ENCODE results near the gene PAAF1. TPM values are rescaled to one million over a fixed set of nuclear protein-coding genes. Genes with fewer than 3 reads are reported as not detected.

PAAF1 gene
- total and polyA plus RNA-seq, 2 experiments from 2014 or later, result 13.6 to 18.1 TPM

DNA sequence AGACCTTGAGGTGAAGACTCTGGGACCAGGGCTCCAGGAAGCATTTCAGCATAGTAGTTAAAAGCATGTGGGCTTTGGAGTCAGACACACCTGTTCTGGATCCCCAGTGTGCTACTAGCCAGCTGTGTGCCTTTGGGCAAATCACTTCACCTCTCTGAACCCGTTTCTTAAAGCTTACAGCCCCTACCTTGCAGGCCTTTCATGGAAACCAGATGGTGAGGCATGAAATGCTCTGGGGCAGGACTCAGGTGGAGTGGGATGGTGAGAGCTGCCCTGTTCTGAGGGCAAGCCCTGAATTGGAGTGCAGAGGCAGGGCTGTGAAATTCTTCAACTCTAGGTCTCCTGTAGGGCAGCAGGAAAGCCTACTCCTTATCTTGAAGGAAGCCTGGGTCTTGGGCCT lies 95.4 kb downstream of the PAAF1 start (continued):
- no peak for TF ChIP-seq EZH2phosphoT487 (IDR thresholded peaks at IDR 0.05; ENCODE audit: unreplicated experiment)

DNA sequence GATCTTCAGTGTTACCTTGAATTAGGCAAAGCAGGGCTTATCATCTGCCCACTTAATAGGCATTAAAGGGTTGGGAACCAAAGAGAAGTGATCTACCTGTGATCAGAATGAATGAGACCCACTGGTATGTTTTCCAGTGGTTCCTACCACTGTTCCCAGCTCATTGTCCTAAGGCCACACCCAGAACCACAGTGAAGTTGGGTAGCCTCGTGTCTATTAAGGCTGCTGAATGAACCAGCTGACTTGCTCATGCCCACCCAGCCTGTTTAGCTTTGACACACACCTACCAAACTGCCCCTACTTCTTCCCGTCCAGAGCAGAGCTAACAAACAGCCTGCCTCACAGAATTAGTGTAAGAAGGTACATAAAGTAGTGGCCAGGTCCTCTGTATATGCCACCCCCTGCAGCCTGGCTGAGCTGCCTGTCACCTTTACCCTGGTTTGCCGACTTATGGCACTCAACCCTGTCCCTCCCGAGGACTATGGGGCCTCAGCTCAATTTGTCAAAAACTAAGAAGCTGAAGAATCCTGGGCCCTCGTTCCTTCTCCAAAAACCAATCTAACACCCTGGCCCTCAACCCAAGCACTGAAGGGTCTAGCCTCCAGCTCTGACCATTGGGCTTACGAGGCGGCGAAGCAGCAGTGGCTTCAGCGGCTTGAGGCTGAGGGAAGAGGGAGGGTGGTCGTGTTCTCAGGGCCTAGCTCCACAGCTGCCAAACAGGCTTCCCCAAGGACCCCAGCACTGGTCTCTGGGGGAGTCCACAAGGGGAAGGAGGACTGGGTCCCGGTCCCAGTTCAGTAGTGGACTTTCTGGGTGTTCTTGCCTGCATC lies 96.0 kb downstream of the PAAF1 start:
- no peak for ATAC-seq
- H4K20me1 ChIP-seq (replicated peaks; ENCODE audit: insufficient read depth), result peaks cover 2% of the 10 kb centered on the region; the same call in 1 of the 2 replicates

DNA sequence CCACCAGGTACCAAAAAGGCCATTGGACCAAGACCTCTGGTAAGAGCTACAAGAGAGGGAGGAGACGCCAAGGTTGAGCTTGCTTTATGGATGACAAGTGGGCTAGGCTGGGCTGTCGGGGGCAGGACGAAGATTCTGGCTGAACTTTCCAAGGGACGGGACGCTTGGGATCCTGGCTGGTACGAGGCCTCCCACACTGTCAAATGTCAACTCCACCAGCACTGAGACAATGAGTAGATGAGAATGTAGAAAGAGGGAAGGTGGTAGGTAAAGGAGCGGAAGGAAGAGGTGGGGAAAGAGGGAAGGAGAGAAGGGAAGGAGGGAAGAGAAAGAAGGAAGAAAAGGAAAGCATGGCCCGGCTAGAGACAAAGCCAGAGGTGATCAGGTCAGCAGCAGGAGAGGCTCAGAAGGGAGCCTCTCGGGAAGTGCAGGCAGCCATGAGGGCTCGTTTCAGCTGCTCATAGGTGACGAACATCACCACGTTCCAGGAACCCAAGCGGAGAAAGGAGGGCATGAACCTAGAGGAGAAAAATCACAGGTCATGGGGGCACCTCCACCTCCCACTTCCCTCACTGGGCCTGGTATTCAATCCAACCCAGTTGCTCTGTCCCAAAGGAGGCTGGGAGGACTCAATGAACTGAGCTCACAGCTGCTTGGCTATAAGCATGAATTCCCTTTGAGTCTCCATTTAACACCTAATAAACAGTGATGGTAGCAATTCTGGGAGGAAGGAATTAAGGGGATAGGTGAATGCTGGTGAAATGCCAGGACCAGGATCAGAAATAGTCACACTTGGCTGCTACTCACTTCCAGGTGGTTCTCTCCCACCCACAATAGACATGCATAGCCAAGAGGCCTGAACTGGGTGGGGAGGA lies 98.0 kb downstream of the PAAF1 start:
- no peak overlapping the region for H3K4me2 ChIP-seq
- no peaks in the 10 kb centered on the region for H3K27me3 ChIP-seq (ENCODE audit: insufficient read depth)
- Mint-ChIP-seq H3K9me3 (no peaks in the 10 kb centered on the region), H3K4me3 (no peak overlapping the region), H3K4me1 (peaks cover 4% of the 10 kb centered on the region), H3K36me3 (ENCODE audit: low read depth) (peaks cover 58% of the 10 kb centered on the region), H3K27ac (no peak overlapping the region; the same call in 1 of the 2 replicates), H3K27me3 (ENCODE audit: insufficient read depth, low read depth, poor library complexity) (peaks cover 11% of the 10 kb centered on the region)
- no peak overlapping the region for H2AFZ ChIP-seq
- peaks cover 32% of the 10 kb centered on the region for H3K36me3 ChIP-seq (ENCODE audit: insufficient read depth)
- H3K79me2 ChIP-seq (replicated peaks; ENCODE audit: insufficient read depth), result no peaks in the 10 kb centered on the region
- 0 out of 2 replicates have a peak, but pooled peaks cover 5% of the 10 kb centered on the region for H3F3A ChIP-seq (replicated peaks; ENCODE audit: low read depth)
- H3K27ac ChIP-seq (ENCODE audit: low read depth), result no peak overlapping the region
- no peak overlapping the region for H3K4me3 ChIP-seq
- no peak for DNase-seq (ENCODE audit: low spot score)
- no peak for TF ChIP-seq NANOG (IDR thresholded peaks at IDR 0.05; ENCODE audit: borderline replicate concordance)
- no peak for TF ChIP-seq ZNF114 (CRISPR knock-in tag; IDR thresholded peaks at IDR 0.05)
- TF ChIP-seq POLR2AphosphoS5 (IDR thresholded peaks at IDR 0.05; ENCODE audit: low read depth), result no peak
- TF ChIP-seq CREB1 (CRISPR knock-in tag; IDR thresholded peaks at IDR 0.05; ENCODE audit: low read depth), result no peak
- TF ChIP-seq, protein P1, sequence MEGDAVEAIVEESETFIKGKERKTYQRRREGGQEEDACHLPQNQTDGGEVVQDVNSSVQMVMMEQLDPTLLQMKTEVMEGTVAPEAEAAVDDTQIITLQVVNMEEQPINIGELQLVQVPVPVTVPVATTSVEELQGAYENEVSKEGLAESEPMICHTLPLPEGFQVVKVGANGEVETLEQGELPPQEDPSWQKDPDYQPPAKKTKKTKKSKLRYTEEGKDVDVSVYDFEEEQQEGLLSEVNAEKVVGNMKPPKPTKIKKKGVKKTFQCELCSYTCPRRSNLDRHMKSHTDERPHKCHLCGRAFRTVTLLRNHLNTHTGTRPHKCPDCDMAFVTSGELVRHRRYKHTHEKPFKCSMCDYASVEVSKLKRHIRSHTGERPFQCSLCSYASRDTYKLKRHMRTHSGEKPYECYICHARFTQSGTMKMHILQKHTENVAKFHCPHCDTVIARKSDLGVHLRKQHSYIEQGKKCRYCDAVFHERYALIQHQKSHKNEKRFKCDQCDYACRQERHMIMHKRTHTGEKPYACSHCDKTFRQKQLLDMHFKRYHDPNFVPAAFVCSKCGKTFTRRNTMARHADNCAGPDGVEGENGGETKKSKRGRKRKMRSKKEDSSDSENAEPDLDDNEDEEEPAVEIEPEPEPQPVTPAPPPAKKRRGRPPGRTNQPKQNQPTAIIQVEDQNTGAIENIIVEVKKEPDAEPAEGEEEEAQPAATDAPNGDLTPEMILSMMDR (conservative IDR thresholded peaks at IDR 0.05; ENCODE audit: low read depth in 2 of 2), result no peak
- TF ChIP-seq EZH2 (IDR thresholded peaks at IDR 0.05; ENCODE audit: low read depth, unreplicated experiment), result no peak
- H4K20me1 ChIP-seq (replicated peaks; ENCODE audit: insufficient read depth), result peaks cover 13% of the 10 kb centered on the region
- H3K4me1 ChIP-seq (ENCODE audit: insufficient read depth), result peaks cover 5% of the 10 kb centered on the region
- H3K9me2 ChIP-seq (ENCODE audit: insufficient read depth), result no peaks in the 10 kb centered on the region
- ATAC-seq, result no peak

More for the DNA sequence above, 96.0 kb downstream of the PAAF1 start:
- Histone ChIP-seq H3K79me2 (replicated peaks; ENCODE audit: insufficient read depth) (no peaks in the 10 kb centered on the region), H3F3A (replicated peaks; ENCODE audit: low read depth) (0 out of 2 replicates have a peak, but pooled peaks cover 5% of the 10 kb centered on the region), H3K36me3 (ENCODE audit: insufficient read depth) (peaks cover 24% of the 10 kb centered on the region), H3K4me3 (no peak overlapping the region), H3K4me2 (no peak overlapping the region), H3K4me1 (ENCODE audit: insufficient read depth) (no peaks in the 10 kb centered on the region), H3K27ac (ENCODE audit: low read depth) (no peak overlapping the region), H3K27me3 (ENCODE audit: insufficient read depth) (no peaks in the 10 kb centered on the region), H3K9me2 (ENCODE audit: insufficient read depth) (no peaks in the 10 kb centered on the region), H2AFZ (no peak overlapping the region)
- peaks cover 40% of the 10 kb centered on the region for H3K36me3 Mint-ChIP-seq (ENCODE audit: low read depth)
- H3K9me3 Mint-ChIP-seq, result no peaks in the 10 kb centered on the region; the same call in 2 of the 3 replicates
- TF ChIP-seq POLR2AphosphoS5 (IDR thresholded peaks at IDR 0.05; ENCODE audit: low read depth) (peak; percentile 42; the same call in 1 of the 2 replicates), CREB1 (CRISPR knock-in tag; IDR thresholded peaks at IDR 0.05; ENCODE audit: low read depth) (no peak)
- H3K27ac Mint-ChIP-seq, result no peak overlapping the region
- H3K4me3 Mint-ChIP-seq, result no peak overlapping the region
- H3K27me3 Mint-ChIP-seq (ENCODE audit: insufficient read depth, low read depth, poor library complexity), result peaks cover 15% of the 10 kb centered on the region
- DNase-seq (ENCODE audit: low spot score), result no peak
- H3K4me1 Mint-ChIP-seq, result no peaks in the 10 kb centered on the region; the same call in 2 of the 3 replicates
